ENCODE results near the gene LRIT2.

Gene LRIT2

DNA sequence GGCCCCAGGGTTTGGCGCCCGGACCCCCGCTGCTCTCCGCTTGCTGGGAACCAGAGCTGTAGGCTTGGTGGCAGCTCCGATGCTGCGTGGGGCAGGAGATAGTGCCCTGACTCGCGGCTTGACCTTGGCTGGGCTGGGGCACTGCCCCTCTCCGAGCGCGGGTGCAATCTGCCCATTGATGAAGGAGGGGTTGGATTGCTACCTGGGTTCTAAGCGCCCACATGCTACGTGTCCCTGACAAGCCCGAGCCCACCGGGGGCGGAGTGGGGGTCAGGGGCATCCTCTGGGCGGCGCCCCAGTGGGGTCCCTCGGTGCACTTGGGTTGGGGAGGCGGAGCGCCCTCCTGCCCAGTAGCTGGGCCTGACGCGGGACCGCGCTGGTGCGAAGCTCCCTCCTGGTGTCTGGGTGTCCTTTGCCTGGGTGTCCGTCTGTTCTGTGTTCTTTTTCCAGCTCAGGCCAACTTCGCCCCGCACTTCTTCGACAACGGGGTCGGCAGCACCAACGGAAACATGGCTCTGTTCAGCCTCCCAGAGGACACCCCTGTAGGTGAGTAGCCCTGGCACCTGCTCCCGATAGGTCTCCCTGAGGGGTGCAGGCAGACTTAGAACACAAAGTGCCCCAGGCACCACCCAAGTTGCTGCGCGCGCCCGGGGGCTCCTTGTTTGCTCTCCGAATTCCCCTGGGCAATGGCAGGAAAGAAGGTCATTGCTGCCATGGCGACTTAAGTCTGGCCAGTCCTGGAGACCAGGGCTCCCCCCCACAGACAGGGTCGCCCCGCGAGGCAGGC is 30.1 kb downstream of the LRIT2 start:
- Histone ChIP-seq H3K27ac (ENCODE audit: low read length) (no peak overlapping the region), H2AFZ (ENCODE audit: low read depth, low read length) (no peak overlapping the region), H3K4me1 (ENCODE audit: low read length) (peaks cover 4% of the 10 kb centered on the region; the same call in 1 of the 2 replicates), H3K27me3 (ENCODE audit: low read depth, low read length) (no peaks in the 10 kb centered on the region), H4K20me1 (ENCODE audit: insufficient read depth, low read length) (no peaks in the 10 kb centered on the region), H3K4me2 (ENCODE audit: low read length) (peak overlapping the region; percentile 56; the same call in 1 of the 2 replicates), H3K36me3 (replicated peaks; ENCODE audit: low read depth, low read length) (no peaks in the 10 kb centered on the region), H3K9me3 (ENCODE audit: insufficient read depth, low read length) (no peaks in the 10 kb centered on the region), H3K9ac (ENCODE audit: low read length) (no peak overlapping the region), H3K4me3 (ENCODE audit: low read length) (no peak overlapping the region), H3K79me2 (ENCODE audit: low read length) (no peaks in the 10 kb centered on the region)
- no peak for TF ChIP-seq EZH2phosphoT487 (IDR thresholded peaks at IDR 0.05; ENCODE audit: low read depth)
- TF ChIP-seq, protein P1, sequence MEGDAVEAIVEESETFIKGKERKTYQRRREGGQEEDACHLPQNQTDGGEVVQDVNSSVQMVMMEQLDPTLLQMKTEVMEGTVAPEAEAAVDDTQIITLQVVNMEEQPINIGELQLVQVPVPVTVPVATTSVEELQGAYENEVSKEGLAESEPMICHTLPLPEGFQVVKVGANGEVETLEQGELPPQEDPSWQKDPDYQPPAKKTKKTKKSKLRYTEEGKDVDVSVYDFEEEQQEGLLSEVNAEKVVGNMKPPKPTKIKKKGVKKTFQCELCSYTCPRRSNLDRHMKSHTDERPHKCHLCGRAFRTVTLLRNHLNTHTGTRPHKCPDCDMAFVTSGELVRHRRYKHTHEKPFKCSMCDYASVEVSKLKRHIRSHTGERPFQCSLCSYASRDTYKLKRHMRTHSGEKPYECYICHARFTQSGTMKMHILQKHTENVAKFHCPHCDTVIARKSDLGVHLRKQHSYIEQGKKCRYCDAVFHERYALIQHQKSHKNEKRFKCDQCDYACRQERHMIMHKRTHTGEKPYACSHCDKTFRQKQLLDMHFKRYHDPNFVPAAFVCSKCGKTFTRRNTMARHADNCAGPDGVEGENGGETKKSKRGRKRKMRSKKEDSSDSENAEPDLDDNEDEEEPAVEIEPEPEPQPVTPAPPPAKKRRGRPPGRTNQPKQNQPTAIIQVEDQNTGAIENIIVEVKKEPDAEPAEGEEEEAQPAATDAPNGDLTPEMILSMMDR (IDR thresholded peaks at IDR 0.05; ENCODE audit: low read depth, low read length): no peak

DNA sequence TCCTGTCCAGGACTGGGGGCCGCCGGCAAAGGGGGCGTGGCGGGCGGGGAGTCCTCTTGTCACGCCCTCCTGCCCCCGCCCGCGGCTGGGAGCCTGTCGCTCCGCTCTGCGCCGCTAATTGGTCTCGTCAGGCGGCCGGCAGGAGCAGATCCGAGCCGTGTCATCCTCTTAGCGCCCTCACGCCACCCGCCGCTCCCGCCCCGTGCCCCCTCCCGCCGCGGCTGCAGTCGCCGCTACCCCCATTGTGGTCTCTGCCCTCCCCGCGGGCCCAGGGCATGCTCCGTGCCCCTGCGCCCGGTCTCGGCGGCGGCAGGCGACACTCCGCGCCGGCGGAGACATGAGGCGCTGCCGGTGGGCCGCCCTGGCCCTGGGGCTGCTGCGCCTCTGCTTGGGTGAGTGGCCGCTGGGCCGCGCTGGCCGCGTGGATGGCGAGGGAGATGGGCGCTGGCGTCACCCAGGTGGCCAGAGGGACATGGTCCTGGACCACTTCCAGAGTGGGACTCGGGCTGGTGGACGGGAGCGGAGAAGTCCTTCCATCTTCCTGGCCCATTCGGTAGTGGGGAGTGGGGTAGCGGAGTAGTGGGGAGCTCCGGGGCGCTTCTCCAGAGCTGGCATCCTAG is 30.8 kb downstream of the LRIT2 start, which contains the start of gene CDHR1:
Gene CDHR1 (plus strand): TSS at position 114 of the 620 bp plus-strand sequence. CDS start 224 bp downstream, at position 338.
- H3K4me2 ChIP-seq (ENCODE audit: low read length): peak within 1 kb of the TSS; percentile 56

DNA sequence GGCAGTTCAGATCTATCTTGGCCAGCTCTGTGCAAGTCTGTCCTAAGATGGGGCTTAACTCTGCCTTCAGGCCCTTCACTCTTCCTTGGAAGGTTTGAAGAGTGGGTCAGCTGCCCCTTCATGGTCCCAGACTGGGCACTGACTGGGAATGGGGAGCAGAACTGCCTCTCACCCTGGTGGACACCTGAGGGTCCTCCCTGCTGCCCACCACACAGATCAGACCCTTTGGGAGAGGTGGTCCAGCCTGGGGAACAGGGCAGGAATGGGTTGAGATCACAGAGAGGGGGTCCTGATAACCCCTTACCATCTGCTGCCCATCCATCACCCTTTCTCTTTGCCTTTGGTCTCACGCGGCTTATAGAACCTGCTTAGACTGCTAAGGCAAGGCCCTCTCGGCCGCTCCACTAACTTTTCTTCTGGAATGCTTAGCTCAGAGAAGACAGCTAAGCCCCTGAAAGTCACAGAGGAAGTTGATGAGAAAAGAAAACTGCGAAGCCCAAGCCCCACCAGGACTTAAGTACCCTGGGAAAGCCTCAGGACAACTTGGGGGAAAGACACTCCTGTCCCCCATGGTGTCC is 31.4 kb downstream of the LRIT2 start:
- Histone ChIP-seq H4K20me1 (ENCODE audit: insufficient read depth, low read length) (no peaks in the 10 kb centered on the region), H2AFZ (ENCODE audit: low read depth, low read length) (no peak overlapping the region), H3K4me1 (ENCODE audit: low read length) (peaks cover 4% of the 10 kb centered on the region; the same call in 1 of the 2 replicates), H3K4me2 (ENCODE audit: low read length) (peak overlapping the region; percentile 56), H3K27ac (ENCODE audit: low read length) (no peak overlapping the region), H3K36me3 (replicated peaks; ENCODE audit: low read depth, low read length) (no peaks in the 10 kb centered on the region), H3K27me3 (ENCODE audit: low read depth, low read length) (no peaks in the 10 kb centered on the region), H3K9me3 (ENCODE audit: insufficient read depth, low read length) (no peaks in the 10 kb centered on the region), H3K4me3 (ENCODE audit: low read length) (peak overlapping the region; percentile 57), H3K9ac (ENCODE audit: low read length) (no peak overlapping the region), H3K79me2 (ENCODE audit: low read length) (no peaks in the 10 kb centered on the region)
- TF ChIP-seq EZH2phosphoT487 (IDR thresholded peaks at IDR 0.05; ENCODE audit: low read depth): no peak
- TF ChIP-seq, protein P1 (IDR thresholded peaks at IDR 0.05; ENCODE audit: low read depth, low read length): no peak

More for the DNA sequence above, 30.8 kb downstream of the LRIT2 start, which contains the start of gene CDHR1:
- Histone ChIP-seq H3K79me2 (ENCODE audit: low read length) (no peaks in the 10 kb centered on the region), H2AFZ (ENCODE audit: low read depth, low read length) (no peak within 1 kb of the TSS), H3K9ac (ENCODE audit: low read length) (no peak within 1 kb of the TSS), H3K36me3 (replicated peaks; ENCODE audit: low read depth, low read length) (no peaks in the 10 kb centered on the region), H4K20me1 (ENCODE audit: insufficient read depth, low read length) (no peaks in the 10 kb centered on the region), H3K27me3 (ENCODE audit: low read depth, low read length) (no peaks in the 10 kb centered on the region), H3K27ac (ENCODE audit: low read length) (no peak within 1 kb of the TSS), H3K9me3 (ENCODE audit: insufficient read depth, low read length) (no peaks in the 10 kb centered on the region), H3K4me3 (ENCODE audit: low read length) (peak within 1 kb of the TSS; percentile 57), H3K4me1 (ENCODE audit: low read length) (peaks cover 4% of the 10 kb centered on the region; the same call in 1 of the 2 replicates)
- no peak for TF ChIP-seq EZH2phosphoT487 (IDR thresholded peaks at IDR 0.05; ENCODE audit: low read depth)
- TF ChIP-seq, protein P1 (IDR thresholded peaks at IDR 0.05; ENCODE audit: low read depth, low read length): no peak

DNA sequence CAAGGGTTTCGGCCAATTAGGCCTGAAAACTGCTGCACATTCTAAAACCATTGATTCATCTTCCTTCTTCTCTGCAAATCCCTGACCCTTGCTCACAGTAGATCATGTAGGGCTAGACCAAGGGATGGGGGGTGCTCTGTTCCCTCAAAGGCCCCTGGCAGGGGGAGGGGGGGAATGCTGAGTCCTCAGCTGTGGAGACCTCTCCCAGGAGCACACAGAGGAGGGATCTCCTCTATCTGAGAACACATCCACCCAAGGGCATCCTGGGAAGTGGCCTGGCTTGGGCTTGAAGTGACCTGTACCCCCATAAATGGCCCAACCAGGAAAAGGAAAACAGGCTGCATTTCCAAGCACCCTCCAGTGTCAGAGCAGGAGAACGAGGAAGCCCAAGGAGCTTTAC is 32.0 kb downstream of the LRIT2 start:
- no peak overlapping the region for H3K27ac ChIP-seq (ENCODE audit: low read length)
- H3K4me3 ChIP-seq (ENCODE audit: low read length): no peak overlapping the region
- H3K36me3 ChIP-seq (replicated peaks; ENCODE audit: low read depth, low read length): no peaks in the 10 kb centered on the region
- no peak overlapping the region for H2AFZ ChIP-seq (ENCODE audit: low read depth, low read length)
- no peak overlapping the region for H3K9ac ChIP-seq (ENCODE audit: low read length)
- H3K4me2 ChIP-seq (ENCODE audit: low read length): no peak overlapping the region
- H3K4me1 ChIP-seq (ENCODE audit: low read length): peaks cover 4% of the 10 kb centered on the region; the same call in 1 of the 2 replicates
- no peaks in the 10 kb centered on the region for H3K9me3 ChIP-seq (ENCODE audit: insufficient read depth, low read length)
- H4K20me1 ChIP-seq (ENCODE audit: insufficient read depth, low read length): no peaks in the 10 kb centered on the region
- no peaks in the 10 kb centered on the region for H3K27me3 ChIP-seq (ENCODE audit: low read depth, low read length)
- TF ChIP-seq, protein P1 (IDR thresholded peaks at IDR 0.05; ENCODE audit: low read depth, low read length): no peak
- TF ChIP-seq EZH2phosphoT487 (IDR thresholded peaks at IDR 0.05; ENCODE audit: low read depth): no peak
- no peaks in the 10 kb centered on the region for H3K79me2 ChIP-seq (ENCODE audit: low read length)

Measured in OCI-LY3 (cell line).